IPS-11a (cell line): ENCODE measurements around the gene CALHM6.
"Not testable (repeated sequence)": the region's sequence is repeated elsewhere in the genome, so short reads cannot be mapped to it uniquely, and the experiment has no call there.

Experiments used
- H3K4me3 ChIP-seq: one replicate; pipeline ENCODE4 v1.5.1; 2013; ENCODE audit warnings: low read depth, low read length, control low read depth

Gene CALHM6

GRCh38 chr6:116472706-116473105, 11.5 kb downstream of the CALHM6 start:
- no peak overlapping the region for H3K4me3 ChIP-seq

- no peak overlapping the region for H3K4me3 ChIP-seq
Measured at GRCh38 chr6:116475141-116475540, 14.0 kb downstream of the CALHM6 start.

GRCh38 chr6:116476002-116476678, 15.0 kb downstream of the CALHM6 start:
- no peak overlapping the region for H3K4me3 ChIP-seq

GRCh38 chr6:116482780-116483179, 21.6 kb downstream of the CALHM6 start:
- H3K4me3 ChIP-seq, result no peak overlapping the region

GRCh38 chr6:116483616-116484015, 22.4 kb downstream of the CALHM6 start:
- H3K4me3 ChIP-seq, result no peak overlapping the region

GRCh38 chr6:116485559-116486184, 24.5 kb downstream of the CALHM6 start:
- no peak overlapping the region for H3K4me3 ChIP-seq

GRCh38 chr6:116491610-116492330, 30.6 kb downstream of the CALHM6 start:
- H3K4me3 ChIP-seq, result no peak overlapping the region

GRCh38 chr6:116492331-116493067, 31.3 kb downstream of the CALHM6 start:
- no peak overlapping the region for H3K4me3 ChIP-seq

- not testable (repeated sequence) for H3K4me3 ChIP-seq
Measured at GRCh38 chr6:116495161-116495560, 34.0 kb downstream of the CALHM6 start.

- no peak overlapping the region for H3K4me3 ChIP-seq
Measured at GRCh38 chr6:116497113-116497676, 36.0 kb downstream of the CALHM6 start.

- no peak overlapping the region for H3K4me3 ChIP-seq
Measured at GRCh38 chr6:116500969-116501433, 39.8 kb downstream of the CALHM6 start.

GRCh38 chr6:116507324-116507723, 46.1 kb downstream of the CALHM6 start:
- H3K4me3 ChIP-seq, result no peak overlapping the region

GRCh38 chr6:116508527-116508926, 47.4 kb downstream of the CALHM6 start:
- no peak overlapping the region for H3K4me3 ChIP-seq

GRCh38 chr6:116511424-116512110, 50.4 kb downstream of the CALHM6 start, which contains the start of gene CALHM5:
Gene CALHM5, plus strand, starts transcription at chr6:116511639. Its CDS starts 58 bp downstream, at chr6:116511697.
- H3K4me3 ChIP-seq, result no peak within 1 kb of the TSS

- no peak overlapping the region for H3K4me3 ChIP-seq
Measured at GRCh38 chr6:116512111-116512559, 51.0 kb downstream of the CALHM6 start.

- H3K4me3 ChIP-seq, result no peak overlapping the region
Measured at GRCh38 chr6:116512734-116513133, 51.6 kb downstream of the CALHM6 start.
